H9 (cell line): Measurements from ENCODE around the gene CDH13. TPM values are rescaled to one million over a fixed set of nuclear protein-coding genes. Genes with fewer than 3 reads are reported as not detected.

Source experiments
- DNase-seq: peaks from one replicate; pipeline ENCODE4 v3.0.0-alpha.2; 2017
- H2AFZ ChIP-seq: one replicate; pipeline ENCODE4 v1.6.1; 2013; ENCODE audit warnings: mild to moderate bottlenecking, low read length, control low read depth, moderate library complexity
- H2AK5ac ChIP-seq: 2 replicates; pipeline ENCODE4 v1.6.1; 2013; ENCODE audit warnings: low read length, control low read depth, mixed read lengths; ENCODE audit not compliant: insufficient read length
- H2BK120ac ChIP-seq: one replicate; pipeline ENCODE4 v1.6.1; 2013; ENCODE audit warnings: low read depth, mild to moderate bottlenecking, low read length, control low read depth, inconsistent platforms; ENCODE audit not compliant: poor library complexity, severe bottlenecking
- H2BK12ac ChIP-seq: 2 replicates; pipeline ENCODE4 v1.6.1; 2013; ENCODE audit warnings: low read length, control low read depth, mixed read lengths, low read depth; ENCODE audit not compliant: insufficient read length
- H2BK15ac ChIP-seq: 2 replicates; pipeline ENCODE4 v1.6.1; 2013; ENCODE audit warnings: low read depth, low read length, control low read depth
- H2BK20ac ChIP-seq: one replicate; pipeline ENCODE4 v1.6.1; 2013; ENCODE audit warnings: low read depth, mild to moderate bottlenecking, low read length, control low read depth, inconsistent platforms; ENCODE audit not compliant: poor library complexity, severe bottlenecking
- H2BK5ac ChIP-seq: 2 replicates; pipeline ENCODE4 v1.6.1; 2013; ENCODE audit warnings: low read length, control low read depth, mixed read lengths; ENCODE audit not compliant: insufficient read length
- H3K14ac ChIP-seq: 2 replicates; pipeline ENCODE4 v1.6.1; 2013; ENCODE audit warnings: low read length, control low read depth; ENCODE audit not compliant: insufficient read depth
- H3K18ac ChIP-seq: 2 replicates; pipeline ENCODE4 v1.6.1; 2013; ENCODE audit warnings: low read depth, mild to moderate bottlenecking, mixed read lengths, low read length, control low read depth; ENCODE audit not compliant: insufficient read length
- H3K23ac ChIP-seq: 2 replicates; pipeline ENCODE4 v1.6.1; 2013; ENCODE audit warnings: low read length, control low read depth, mixed read lengths, low read depth; ENCODE audit not compliant: insufficient read length
- H3K23me2 ChIP-seq: 2 replicates; pipeline ENCODE4 v1.6.1; 2013; ENCODE audit warnings: low read depth, mild to moderate bottlenecking, mixed read lengths, low read length, control low read depth; ENCODE audit not compliant: insufficient read length, poor library complexity, severe bottlenecking
- H3K27ac ChIP-seq: 2 replicates; pipeline ENCODE4 v1.5.1; 2013; ENCODE audit warnings: low read length, control low read depth, mixed read lengths, low read depth; ENCODE audit not compliant: insufficient read length
- H3K27me3 ChIP-seq: 2 replicates; pipeline ENCODE4 v1.6.1; 2013; ENCODE audit warnings: low read length, control low read depth, inconsistent platforms; ENCODE audit not compliant: insufficient read depth
- H3K4ac ChIP-seq: 2 replicates; pipeline ENCODE4 v1.6.1; 2013; ENCODE audit warnings: low read depth, mild to moderate bottlenecking, control low read depth, inconsistent platforms, low read length, moderate library complexity
- H3K4me1 ChIP-seq: 2 replicates; pipeline ENCODE4 v1.6.1; 2013; ENCODE audit warnings: low read length, control low read depth, inconsistent platforms; ENCODE audit not compliant: insufficient read depth
- H3K4me2 ChIP-seq: 2 replicates; pipeline ENCODE4 v1.6.1; 2013; ENCODE audit warnings: low read length, control low read depth, mixed read lengths; ENCODE audit not compliant: insufficient read length, insufficient read depth
- H3K56ac ChIP-seq: 2 replicates; pipeline ENCODE4 v1.6.1; 2013; ENCODE audit warnings: low read depth, mild to moderate bottlenecking, mixed read lengths, low read length, control low read depth; ENCODE audit not compliant: insufficient read length
- H3K79me1 ChIP-seq: 2 replicates; pipeline ENCODE4 v1.6.1; 2013; ENCODE audit warnings: low read depth, mild to moderate bottlenecking, moderate library complexity, low read length, control low read depth, inconsistent platforms; ENCODE audit not compliant: insufficient read depth, poor library complexity, severe bottlenecking
- H3K79me2 ChIP-seq: 2 replicates; pipeline ENCODE4 v1.6.1; 2013; ENCODE audit warnings: low read length, control low read depth, inconsistent platforms; ENCODE audit not compliant: insufficient read depth
- H3K9ac ChIP-seq: 2 replicates; pipeline ENCODE4 v1.6.1; 2013; ENCODE audit warnings: low read length, control low read depth, mixed read lengths; ENCODE audit not compliant: insufficient read length; ENCODE audit errors: extremely low read depth
- H3K9me3 ChIP-seq: one replicate; pipeline ENCODE4 v1.6.1; 2013; ENCODE audit warnings: low read depth, low read length, inconsistent platforms; ENCODE audit not compliant: control insufficient read depth
- H3T11ph ChIP-seq: one replicate; pipeline ENCODE4 v1.6.1; 2013; ENCODE audit warnings: mild to moderate bottlenecking, low read length, control low read depth, inconsistent platforms
- H4K20me1 ChIP-seq: one replicate; pipeline ENCODE4 v1.6.1; 2013; ENCODE audit not compliant: control insufficient read depth, insufficient read length, insufficient read depth
- H4K5ac ChIP-seq: 2 replicates; pipeline ENCODE4 v1.6.1; 2013; ENCODE audit warnings: low read depth, mild to moderate bottlenecking, mixed read lengths, low read length, control low read depth; ENCODE audit not compliant: insufficient read length
- H4K8ac ChIP-seq: replicated peaks from 2 replicates; pipeline ENCODE4 v1.6.1; 2013; ENCODE audit warnings: low read length, control low read depth, mixed read lengths, low read depth; ENCODE audit not compliant: insufficient read length
- H4K91ac ChIP-seq: 2 replicates; pipeline ENCODE4 v1.6.1; 2013; ENCODE audit warnings: low read depth, mild to moderate bottlenecking, moderate library complexity, mixed read lengths, low read length, control low read depth; ENCODE audit not compliant: insufficient read length
- H3K27ac Mint-ChIP-seq, 3 experiments: 2 replicates in 2 of 3; 3 replicates in 1 of 3; pipeline ENCODE4 v1.8.0; 2020 to 2021; ENCODE audit warnings: mixed read lengths in 3 of 3, mild to moderate bottlenecking in 1 of 3, moderate library complexity in 1 of 3
- H3K27me3 Mint-ChIP-seq: 2 replicates; pipeline ENCODE4 v1.8.0; 2021; ENCODE audit warnings: low read depth, mild to moderate bottlenecking, moderate library complexity, mixed read lengths
- H3K36me3 Mint-ChIP-seq, 3 experiments: 2 replicates in 2 of 3; 3 replicates in 1 of 3; pipeline ENCODE4 v1.8.0; 2020 to 2021; ENCODE audit warnings: low read depth in 3 of 3, mixed read lengths in 3 of 3; ENCODE audit not compliant: insufficient read depth in 1 of 3
- H3K4me1 Mint-ChIP-seq, 2 experiments: 2 replicates each; pipeline ENCODE4 v1.8.0; 2020; ENCODE audit warnings: mixed read lengths in 2 of 2
- H3K4me3 Mint-ChIP-seq, 2 experiments: 2 replicates in 1 of 2; 3 replicates in 1 of 2; pipeline ENCODE4 v1.8.0; 2020 to 2021; ENCODE audit warnings: mild to moderate bottlenecking in 2 of 2, mixed read lengths in 2 of 2, moderate library complexity in 1 of 2
- H3K9me3 Mint-ChIP-seq, 2 experiments: 2 replicates in 1 of 2; 3 replicates in 1 of 2; pipeline ENCODE4 v1.8.0; 2020; ENCODE audit warnings: mild to moderate bottlenecking in 2 of 2, mixed read lengths in 2 of 2, moderate library complexity in 1 of 2
- CTCF ChIP-seq: fragments of 200-600 bp; sonication (generic); conservative IDR thresholded peaks from 3 replicates; pipeline ENCODE4 v1.8.0; 2021; ENCODE audit warnings: antibody characterized with exemption, mild to moderate bottlenecking
- WGBS: extraction: QIAGEN DNeasy Blood & Tissue Kit; methylation state at CpG from one replicate; pipeline ENCODE4 v1.1.7; 2013; ENCODE audit warnings: missing lambda C conversion rate, low lambda C conversion rate, mixed read lengths; ENCODE audit not compliant: insufficient read length; ENCODE audit errors: extremely low coverage; 5-methylcytosine and 5-hydroxymethylcytosine counted together
- total RNA-seq: library from RNA; stranded (reverse); gene quantifications from 2 replicates; pipeline ENCODE4 v1.2.1, GENCODE V29; 2021

The CDH13 gene
- total RNA-seq, 1 experiment from 2014 or later: 1.5 TPM

GRCh38 chr16:83602761-83603722 lies 976.3 kb downstream of the CDH13 start:
- Mint-ChIP-seq H3K27ac (peak overlapping the region in 2 of 3 experiments; percentile 42 to 92; a peak in 5 of 7 replicates), H3K4me3 (peak overlapping the region; percentile 13 to 37; a peak in 4 of 5 replicates), H3K27me3 (peaks cover 14% of the 10 kb centered on the region), H3K4me1 (peaks cover 37 to 41% of the 10 kb centered on the region in 2 experiments), H3K36me3 (peaks cover 0 to 6% (median 0%) of the 10 kb centered on the region in 3 experiments; a peak in 2 of 7 replicates), H3K9me3 (peaks cover 4 to 5% of the 10 kb centered on the region in 2 experiments; a peak in 4 of 5 replicates)
- H3K4me1 ChIP-seq: peaks cover 12% of the 10 kb centered on the region
- no peak overlapping the region for H2BK120ac ChIP-seq
- no peak overlapping the region for H3K9ac ChIP-seq
- no peak for TF ChIP-seq CTCF
- H3K4ac ChIP-seq: no peak overlapping the region
- peak overlapping the region; percentile 54 for H3K4me2 ChIP-seq
- no peaks in the 10 kb centered on the region for H3K27me3 ChIP-seq
- no peak overlapping the region for H2BK5ac ChIP-seq
- H3K14ac ChIP-seq: no peak overlapping the region
- peak; percentile 25 for DNase-seq
- H3K9me3 ChIP-seq: no peaks in the 10 kb centered on the region
- no peak overlapping the region for H2AK5ac ChIP-seq
- H4K5ac ChIP-seq: no peak overlapping the region
- H4K20me1 ChIP-seq: no peaks in the 10 kb centered on the region
- no peak overlapping the region for H2BK20ac ChIP-seq
- H3K79me1 ChIP-seq: no peaks in the 10 kb centered on the region
- H2AFZ ChIP-seq: no peak overlapping the region
- H4K8ac ChIP-seq: no peak overlapping the region
- no peaks in the 10 kb centered on the region for H3K79me2 ChIP-seq
- no peak overlapping the region for H2BK15ac ChIP-seq
- no peak overlapping the region for H4K91ac ChIP-seq
- peak overlapping the region; percentile 71 for H3K27ac ChIP-seq
- H3T11ph ChIP-seq: no peak overlapping the region
- no peak overlapping the region for H3K23ac ChIP-seq
- no peak overlapping the region for H3K18ac ChIP-seq
- no peak overlapping the region for H2BK12ac ChIP-seq
- no peak overlapping the region for H3K56ac ChIP-seq
- no peaks in the 10 kb centered on the region for H3K23me2 ChIP-seq
- no CpG with 5 or more reads among the region's 5 CpGs for WGBS
